B cell (primary cell): ENCODE results near the gene NUBP2. TPM values are rescaled to one million over a fixed set of nuclear protein-coding genes. Genes with fewer than 3 reads are reported as not detected.

Experiments used
- ATAC-seq: fragments of 200-7000 bp; cut with Tn5 transposase; one replicate; pipeline ENCODE4 v1.10.0; 2021; ENCODE audit warnings: low read depth, mild to moderate bottlenecking, moderate number of reproducible peaks, moderate library complexity
- CTCF ChIA-PET: fragments of 350-600 bp; sonication (Branson Sonifier 250); formaldehyde crosslinking; loops from one replicate; lab custom pipeline; 2021; ENCODE audit warnings: antibody characterized with exemption, inconsistent platforms; lab: Charles Lee
- POLR2A ChIA-PET: fragments of 350-600 bp; sonication (Branson Sonifier 250); formaldehyde crosslinking; loops from one replicate; lab custom pipeline; 2021; ENCODE audit warnings: antibody characterized with exemption; lab: Charles Lee
- DNase-seq: peaks from one replicate; pipeline ENCODE4 v3.0.0; 2013
- H2AFZ ChIP-seq: 2 replicates; pipeline ENCODE4 v1.6.1; 2012; ENCODE audit warnings: mild to moderate bottlenecking, low read depth, low read length; ENCODE audit not compliant: insufficient read depth, poor library complexity, severe bottlenecking
- H3K27ac ChIP-seq, 2 donors: 1 replicate in 1 of 2; 2 replicates in 1 of 2; pipeline ENCODE4 v1.5.1; 2012 to 2013; ENCODE audit warnings: low read length in 2 of 2, mild to moderate bottlenecking in 2 of 2, moderate library complexity in 1 of 2
- H3K27me3 ChIP-seq, 4 experiments: fragments of 200-600 bp in 1 of 4; sonication (generic) in 1 of 4; replicated peaks in 1 of 4; 1 replicate in 2 of 4; 2 replicates in 2 of 4; pipeline versions ENCODE4 v1.6.1 to v1.7.0; 2013 to 2016; ENCODE audit warnings: low read length in 3 of 4, mild to moderate bottlenecking in 2 of 4, mixed read lengths in 1 of 4, moderate library complexity in 1 of 4; ENCODE audit not compliant: insufficient read depth in 4 of 4, control insufficient read depth in 3 of 4; ENCODE audit errors: control extremely low read depth in 1 of 4
- H3K36me3 ChIP-seq, 2 experiments: replicated peaks in 1 of 2; 1 replicate in 1 of 2; 2 replicates in 1 of 2; pipeline versions ENCODE4 v1.6.1 to v1.7.1; 2013; ENCODE audit warnings: low read length in 1 of 2; ENCODE audit not compliant: insufficient read depth in 2 of 2, control insufficient read depth in 1 of 2; ENCODE audit errors: control extremely low read depth in 1 of 2, extremely low read depth in 1 of 2
- H3K4me1 ChIP-seq, 2 donors: fragments of 200-600 bp in 1 of 2; sonication (generic) in 1 of 2; 1 replicate in 1 of 2; 2 replicates in 1 of 2; pipeline versions ENCODE4 v1.5.1 to v1.6.1; 2013 to 2017; ENCODE audit warnings: low read length in 2 of 2; ENCODE audit not compliant: control insufficient read depth in 2 of 2, insufficient read depth in 2 of 2
- H3K4me2 ChIP-seq: replicated peaks from 2 replicates; pipeline ENCODE3; 2012; ENCODE audit warnings: mild to moderate bottlenecking, low read depth, low read length; ENCODE audit not compliant: poor library complexity, severe bottlenecking
- H3K4me3 ChIP-seq, 5 experiments: fragments of 200-600 bp in 1 of 5; sonication (generic) in 1 of 5; 1 replicate in 3 of 5; 2 replicates in 2 of 5; pipeline versions ENCODE4 v1.5.1 to v1.7.0; 2011 to 2016; ENCODE audit warnings: low read length in 4 of 5, mild to moderate bottlenecking in 4 of 5, low read depth in 2 of 5, control low read depth in 1 of 5, moderate library complexity in 1 of 5; ENCODE audit not compliant: insufficient read depth in 1 of 5; ENCODE audit errors: control extremely low read depth in 1 of 5, extremely low read depth in 1 of 5
- H3K79me2 ChIP-seq: fragments of 200-600 bp; sonication (generic); one replicate; pipeline ENCODE4 v1.6.0; 2016; ENCODE audit warnings: low read length; ENCODE audit not compliant: control insufficient read depth, insufficient read depth
- H3K9ac ChIP-seq: fragments of 200-600 bp; sonication (generic); 2 replicates; pipeline ENCODE4 v1.6.1; 2017; ENCODE audit warnings: mild to moderate bottlenecking, low read length, moderate library complexity
- H3K9me3 ChIP-seq, 3 donors: one replicate each; pipeline versions ENCODE4 v1.6.1 to v1.7.1; 2013; ENCODE audit warnings: low read length in 2 of 3; ENCODE audit not compliant: control insufficient read depth in 2 of 3, insufficient read depth in 1 of 3; ENCODE audit errors: control extremely low read depth in 1 of 3
- H4K20me1 ChIP-seq: 2 replicates; pipeline ENCODE4 v1.6.0; 2012; ENCODE audit warnings: mild to moderate bottlenecking, low read length; ENCODE audit not compliant: insufficient read depth, control insufficient read depth, poor library complexity, severe bottlenecking
- H3K27ac Mint-ChIP-seq: one replicate; pipeline ENCODE4 v1.8.0; 2021; ENCODE audit warnings: mixed read lengths
- H3K27me3 Mint-ChIP-seq: one replicate; pipeline ENCODE4 v1.8.0; 2021; ENCODE audit warnings: mixed read lengths
- H3K4me1 Mint-ChIP-seq: one replicate; pipeline ENCODE4 v1.8.0; 2021; ENCODE audit warnings: mixed read lengths
- H3K4me3 Mint-ChIP-seq: one replicate; pipeline ENCODE4 v1.8.0; 2021; ENCODE audit warnings: mixed read lengths
- H3K9me3 Mint-ChIP-seq: one replicate; pipeline ENCODE4 v1.8.0; 2022; ENCODE audit warnings: mixed read lengths; ENCODE audit not compliant: insufficient read depth
- EZH2 ChIP-seq: IDR thresholded peaks from 2 replicates; pipeline ENCODE4 v1.6.1; 2012; ENCODE audit warnings: borderline replicate concordance, low read depth, mild to moderate bottlenecking, moderate library complexity, low read length; ENCODE audit not compliant: insufficient read depth, poor library complexity, severe bottlenecking
- WGBS: methylation state at CpG from one replicate; pipeline ENCODE4 v1.1.5; 2013; ENCODE audit warnings: missing lambda C conversion rate; ENCODE audit not compliant: insufficient coverage; 5-methylcytosine and 5-hydroxymethylcytosine counted together
- intact Hi-C: fragments of 100-400 bp; cut with micrococcal nuclease; formaldehyde crosslinking; loops from one replicate; pipeline ENCODE4 v1.10.0; 2022
- polyA plus RNA-seq: library from polyadenylated mRNA; depleted of rRNA; stranded (reverse); fragments of >200 nt; gene quantifications from 2 replicates; pipeline ENCODE4 v1.2.3, GENCODE V29; 2012
- total RNA-seq, 2 donors: library from RNA; stranded (reverse); fragments of 120-200 nt in 1 of 2; gene quantifications; 1 replicate in 1 of 2; 2 replicates in 1 of 2; pipeline versions ENCODE4 v1.2.3 to v1.2.4, GENCODE V29; 2013 to 2022
- TF ChIP-seq, protein P1 (sequence below): fragments of 200-600 bp; IDR thresholded peaks from one replicate; pipeline ENCODE4 v1.8.0; 2022; ENCODE audit warnings: antibody characterized with exemption, mild to moderate bottlenecking

NUBP2 gene
- total and polyA plus RNA-seq, 2 donors (not counting 1 experiment from before 2014, with no cell fraction given) = 50.2 to 71.7 TPM

- DNase-seq = no peak
- TF ChIP-seq, protein P1, sequence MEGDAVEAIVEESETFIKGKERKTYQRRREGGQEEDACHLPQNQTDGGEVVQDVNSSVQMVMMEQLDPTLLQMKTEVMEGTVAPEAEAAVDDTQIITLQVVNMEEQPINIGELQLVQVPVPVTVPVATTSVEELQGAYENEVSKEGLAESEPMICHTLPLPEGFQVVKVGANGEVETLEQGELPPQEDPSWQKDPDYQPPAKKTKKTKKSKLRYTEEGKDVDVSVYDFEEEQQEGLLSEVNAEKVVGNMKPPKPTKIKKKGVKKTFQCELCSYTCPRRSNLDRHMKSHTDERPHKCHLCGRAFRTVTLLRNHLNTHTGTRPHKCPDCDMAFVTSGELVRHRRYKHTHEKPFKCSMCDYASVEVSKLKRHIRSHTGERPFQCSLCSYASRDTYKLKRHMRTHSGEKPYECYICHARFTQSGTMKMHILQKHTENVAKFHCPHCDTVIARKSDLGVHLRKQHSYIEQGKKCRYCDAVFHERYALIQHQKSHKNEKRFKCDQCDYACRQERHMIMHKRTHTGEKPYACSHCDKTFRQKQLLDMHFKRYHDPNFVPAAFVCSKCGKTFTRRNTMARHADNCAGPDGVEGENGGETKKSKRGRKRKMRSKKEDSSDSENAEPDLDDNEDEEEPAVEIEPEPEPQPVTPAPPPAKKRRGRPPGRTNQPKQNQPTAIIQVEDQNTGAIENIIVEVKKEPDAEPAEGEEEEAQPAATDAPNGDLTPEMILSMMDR = no peak
Measured at GRCh38 chr16:1788708-1789100, 5.9 kb downstream of the NUBP2 start.

DNA sequence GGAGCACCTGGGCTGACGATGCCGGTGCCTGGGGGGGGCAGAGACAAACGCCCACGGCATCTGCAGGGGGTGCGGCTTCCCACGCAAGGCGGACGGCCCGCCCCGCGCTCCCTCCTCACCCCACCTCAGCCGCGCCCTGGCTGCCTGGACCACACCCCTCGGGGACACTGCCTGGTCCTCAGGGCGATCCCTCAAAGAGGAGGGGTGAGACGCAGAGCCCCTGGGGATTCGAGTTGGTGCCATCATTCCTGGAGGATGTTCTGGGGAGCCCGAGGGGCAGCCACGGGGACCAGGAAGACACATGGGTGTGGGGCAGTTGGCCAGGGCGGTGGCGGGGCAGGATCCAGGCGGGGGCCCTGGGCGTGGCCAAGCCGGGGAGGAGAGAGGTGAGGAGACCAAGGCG lies 6.9 kb downstream of the NUBP2 start:
- Histone ChIP-seq H3K9me3 (no peaks in the 10 kb centered on the region), H3K4me2 (no peak overlapping the region), H3K36me3 (peaks cover 0 to 33% of the 10 kb centered on the region in 2 experiments), H2AFZ (no peak overlapping the region), H3K4me3 (no peak overlapping the region), H3K4me1 (no peaks in the 10 kb centered on the region), H3K9ac (no peak overlapping the region), H3K27me3 (no peaks in the 10 kb centered on the region), H3K79me2 (peaks cover 55% of the 10 kb centered on the region), H4K20me1 (peaks cover 44% of the 10 kb centered on the region), H3K27ac (no peak overlapping the region)
- 91% methylated on average over 13 of the region's 25 CpGs for WGBS
- ATAC-seq (no peak), DNase-seq (no peak)
- intact Hi-C loops = no loop called here
- TF ChIP-seq, protein P1 = no peak
- TF ChIP-seq EZH2 = no peak
- peaks cover 2% of the 10 kb centered on the region for H3K4me1 Mint-ChIP-seq
- no peaks in the 10 kb centered on the region for H3K9me3 Mint-ChIP-seq
- H3K4me3 Mint-ChIP-seq = no peak overlapping the region
- CTCF ChIA-PET = no interaction called here
- H3K27ac Mint-ChIP-seq = no peak overlapping the region
- H3K27me3 Mint-ChIP-seq = no peaks in the 10 kb centered on the region
- POLR2A ChIA-PET = interaction anchor here (0.5 kb wide), 1 partner anchor 246 kb away, joined by 9 read pairs; no protein-coding TSS in a partner anchor

More at GRCh38 chr16:1788708-1789100, 5.9 kb downstream of the NUBP2 start:
- Mint-ChIP-seq H3K27me3 (no peaks in the 10 kb centered on the region), H3K27ac (no peak overlapping the region), H3K9me3 (no peaks in the 10 kb centered on the region), H3K4me1 (peaks cover 2% of the 10 kb centered on the region), H3K4me3 (no peak overlapping the region)
- H3K27ac ChIP-seq = no peak overlapping the region
- H3K9ac ChIP-seq = no peak overlapping the region
- H3K9me3 ChIP-seq = no peaks in the 10 kb centered on the region
- H3K79me2 ChIP-seq = peaks cover 63% of the 10 kb centered on the region
- CTCF ChIA-PET = no interaction called here
- H4K20me1 ChIP-seq = peaks cover 52% of the 10 kb centered on the region
- H3K27me3 ChIP-seq = no peaks in the 10 kb centered on the region
- no peak for ATAC-seq
- no peak overlapping the region for H2AFZ ChIP-seq
- POLR2A ChIA-PET = no interaction called here
- intact Hi-C loops = no loop called here
- 90% methylated on average over 19 of the region's 19 CpGs for WGBS
- H3K36me3 ChIP-seq = peaks cover 0 to 33% of the 10 kb centered on the region in 2 experiments
- peaks cover 0 to 6% of the 10 kb centered on the region in 2 donors for H3K4me1 ChIP-seq
- no peak overlapping the region for H3K4me2 ChIP-seq
- H3K4me3 ChIP-seq = no peak overlapping the region
